Transverse colon (tissue), 4 donors: Measurements from ENCODE around the gene CEP135. TPM values are rescaled to one million over a fixed set of nuclear protein-coding genes. Genes with fewer than 3 reads are reported as not detected.

Experiments used
- DNase-seq: peaks from one replicate; pipeline ENCODE4 v3.0.0-alpha.2; 2019
- H3K27ac ChIP-seq, 4 donors: fragments of 200-600 bp; sonication (generic); 2 replicates each; pipeline ENCODE4 v1.5.1; 2016 to 2018; ENCODE audit warnings: inconsistent platforms in 4 of 4
- H3K27me3 ChIP-seq: fragments of 200-600 bp; sonication (generic); 2 replicates; pipeline ENCODE4 v1.5.1; 2017; ENCODE audit warnings: inconsistent platforms
- H3K36me3 ChIP-seq, 4 donors: fragments of 200-600 bp; sonication (generic); 2 replicates each; pipeline ENCODE4 v1.5.1; 2017 to 2019; ENCODE audit warnings: inconsistent platforms in 4 of 4
- H3K4me1 ChIP-seq, 4 donors: fragments of 200-600 bp; sonication (generic); 2 replicates each; pipeline ENCODE4 v1.5.1; 2017 to 2020; ENCODE audit warnings: inconsistent platforms in 4 of 4
- H3K4me3 ChIP-seq, 4 donors: fragments of 200-600 bp; sonication (generic); 1 replicate in 1 of 4; 2 replicates in 3 of 4; pipeline versions ENCODE4 v1.5.1 to v1.6.1; 2017 to 2019; ENCODE audit warnings: inconsistent platforms in 4 of 4
- H3K9me3 ChIP-seq, 2 donors: fragments of 200-600 bp; sonication (generic); 2 replicates each; pipeline ENCODE4 v1.5.1; 2017 to 2019; ENCODE audit warnings: inconsistent platforms in 2 of 2
- CTCF ChIP-seq, 5 experiments: fragments of 200-600 bp in 3 of 5; fragments of 450-650 bp in 2 of 5; sonication (generic) in 3 of 5; IDR thresholded peaks; 1 replicate in 2 of 5; 2 replicates in 3 of 5; pipeline ENCODE4 v1.5.1; 2016 to 2017; ENCODE audit warnings: antibody characterized with exemption in 5 of 5, inconsistent platforms in 3 of 5, mild to moderate bottlenecking in 2 of 5, moderate library complexity in 1 of 5
- EP300 ChIP-seq: sonication (generic); formaldehyde crosslinking; IDR thresholded peaks from one replicate; pipeline ENCODE4 v1.6.1; 2017; ENCODE audit warnings: antibody characterized with exemption, low read depth
- POLR2A ChIP-seq: fragments of 450-650 bp; IDR thresholded peaks from one replicate; pipeline ENCODE4 v1.6.1; 2016; ENCODE audit warnings: antibody characterized with exemption, mild to moderate bottlenecking, moderate library complexity
- POLR2AphosphoS5 ChIP-seq, 3 donors: sonication (generic); formaldehyde crosslinking; IDR thresholded peaks; one replicate each; pipeline ENCODE4 v1.6.1; 2016; ENCODE audit warnings: antibody characterized with exemption in 3 of 3
- WGBS, 2 donors: methylation state at CpG; one replicate each; pipeline ENCODE4 v1.1.5; 2018; ENCODE audit warnings: low coverage in 1 of 2; 5-methylcytosine and 5-hydroxymethylcytosine counted together
- in situ Hi-C, 4 donors: fragments of 200-750 bp; cut with MboI; loops; one replicate each; pipeline versions ENCODE4 v1.15.0 to v1.15.1; 2017; ENCODE audit warnings: low sequenced_read_pairs in 3 of 4, low pct_ligation_motif_present in 1 of 4, low pct_unique_long_range_greater_than_20kb in 1 of 4
- intact Hi-C: fragments of 100-400 bp; cut with DNase I; formaldehyde crosslinking; loops from one replicate; pipeline ENCODE4 v1.15.1; 2023; ENCODE audit warnings: low total_unique reads
- total RNA-seq, 4 donors: library from RNA; depleted of rRNA; stranded (reverse); fragments of >200 nt; gene quantifications; one replicate each; pipeline ENCODE4 v1.1.0, GENCODE V29; 2016

CEP135 gene
- total RNA-seq, 4 donors from 2014 or later: 4.5 to 18.0 (median 9.9) TPM

GRCh38 chr4:55926610-55927009 is 22.1 kb upstream of the CEP135 start:
- no peaks in the 10 kb centered on the region for H3K4me1 ChIP-seq
- no peaks in the 10 kb centered on the region for H3K27me3 ChIP-seq
- TF ChIP-seq POLR2A (no peak), CTCF (IDR thresholded peaks at IDR 0.05) (no peak), EP300 (no peak), POLR2AphosphoS5 (IDR thresholded peaks at IDR 0.05) (no peak)
- no peak overlapping the region for H3K27ac ChIP-seq
- no peaks in the 10 kb centered on the region for H3K36me3 ChIP-seq
- intact Hi-C loops: no loop called here
- DNase-seq: no peak
- in situ Hi-C loops: loop anchor here in 3 of 4 donors (25.0 kb wide), 1 partner anchor 386 kb away; no protein-coding TSS in a partner anchor
- no peaks in the 10 kb centered on the region for H3K9me3 ChIP-seq
- H3K4me3 ChIP-seq: no peak overlapping the region

- no peaks in the 10 kb centered on the region for H3K36me3 ChIP-seq
- TF ChIP-seq CTCF (IDR thresholded peaks at IDR 0.05) (no peak), POLR2AphosphoS5 (IDR thresholded peaks at IDR 0.05) (no peak), EP300 (no peak), POLR2A (no peak)
- no peaks in the 10 kb centered on the region for H3K4me1 ChIP-seq
- H3K27me3 ChIP-seq: no peaks in the 10 kb centered on the region
- no peak for DNase-seq
- H3K9me3 ChIP-seq: no peaks in the 10 kb centered on the region
- in situ Hi-C loops (loop anchor here in 3 of 4 donors (25.0 kb wide), 1 partner anchor 384 kb away; no protein-coding TSS in a partner anchor), intact Hi-C loops (no loop called here)
- H3K4me3 ChIP-seq: no peak overlapping the region
- WGBS, 2 donors: 81 to 90% methylated on average over 2 of the region's 2 CpGs
- no peak overlapping the region for H3K27ac ChIP-seq
Observed at GRCh38 chr4:55927803-55928437, 20.8 kb upstream of the CEP135 start.

GRCh38 chr4:55928846-55929245 is 19.9 kb upstream of the CEP135 start:
- intact Hi-C loops (no loop called here), in situ Hi-C loops (loop anchor here in 3 of 4 donors (25.0 kb wide), 1 partner anchor 383 kb away; no protein-coding TSS in a partner anchor)
- no peaks in the 10 kb centered on the region for H3K4me1 ChIP-seq
- no peak for DNase-seq
- no peak overlapping the region for H3K4me3 ChIP-seq
- no peaks in the 10 kb centered on the region for H3K27me3 ChIP-seq
- TF ChIP-seq POLR2AphosphoS5 (IDR thresholded peaks at IDR 0.05) (no peak), EP300 (no peak), CTCF (IDR thresholded peaks at IDR 0.05) (no peak), POLR2A (no peak)
- no peaks in the 10 kb centered on the region for H3K36me3 ChIP-seq
- no peak overlapping the region for H3K27ac ChIP-seq
- WGBS, 2 donors: 60 to 74% methylated on average over 1 of the region's 1 CpG
- no peaks in the 10 kb centered on the region for H3K9me3 ChIP-seq

- TF ChIP-seq CTCF (IDR thresholded peaks at IDR 0.05) (no peak), POLR2A (no peak), POLR2AphosphoS5 (IDR thresholded peaks at IDR 0.05) (no peak), EP300 (no peak)
- Histone ChIP-seq H3K27me3 (no peaks in the 10 kb centered on the region), H3K4me1 (no peaks in the 10 kb centered on the region), H3K27ac (no peak overlapping the region), H3K4me3 (no peak overlapping the region), H3K9me3 (no peaks in the 10 kb centered on the region), H3K36me3 (no peaks in the 10 kb centered on the region)
- 56 to 57% methylated on average over 2 of the region's 2 CpGs for WGBS, 2 donors
- DNase-seq: no peak
- intact Hi-C loops: no loop called here
- in situ Hi-C loops: loop anchor here in 3 of 4 donors (25.0 kb wide), 1 partner anchor 381 kb away; no protein-coding TSS in a partner anchor
Observed at GRCh38 chr4:55931043-55931442, 17.7 kb upstream of the CEP135 start.
